ENCODE data around the gene CDH26. TPM values are rescaled to one million over a fixed set of nuclear protein-coding genes. Genes with fewer than 3 reads are reported as not detected.
A peak's percentile ranks its signal among the peaks of the same experiment; 100 is the strongest.

The CDH26 gene
- total and polyA plus RNA-seq, 5 experiments from 2014 or later, result 0.07 to 4.5 (median 4.3) TPM; not detected in 2

- H3K27ac Mint-ChIP-seq, result peak overlapping the region in 1 of 10 donors; percentile 13
- peaks cover 0 to 3% (median 0%) of the 10 kb centered on the region in 5 donors for H3K27me3 Mint-ChIP-seq
- POLR2A ChIA-PET, result no interaction called here
- H3K36me3 Mint-ChIP-seq, result peaks cover under 1 to 13% (median 3%) of the 10 kb centered on the region in 3 donors
- H3K9me3 Mint-ChIP-seq, result no peaks in the 10 kb centered on the region
- DNase-seq (no peak), ATAC-seq (no peak)
- peak overlapping the region in 4 of 10 donors; percentile 0 to 48 (median 10) for H3K4me3 Mint-ChIP-seq
- H3K4me1 Mint-ChIP-seq, result peaks cover 9 to 29% (median 24%) of the 10 kb centered on the region in 4 donors
Measured at GRCh38 chr20:60009826-60010616, 51.8 kb downstream of the CDH26 start.

- POLR2A ChIA-PET, result no interaction called here
- no peak for DNase-seq
- peaks cover 3 to 17% (median 9%) of the 10 kb centered on the region in 3 donors for H3K36me3 Mint-ChIP-seq
- peaks cover 0 to 3% (median 0%) of the 10 kb centered on the region in 5 donors for H3K27me3 Mint-ChIP-seq
- peak overlapping the region in 7 of 10 donors; percentile 19 to 63 (median 43) for H3K4me3 Mint-ChIP-seq
- peaks cover 9 to 29% (median 24%) of the 10 kb centered on the region in 4 donors for H3K4me1 Mint-ChIP-seq
- peaks cover 0 to 3% (median 0%) of the 10 kb centered on the region in 9 donors for H3K9me3 Mint-ChIP-seq
- H3K27ac Mint-ChIP-seq, result peak overlapping the region in 2 of 10 donors; percentile 13 to 67
- no peak for ATAC-seq
Measured at GRCh38 chr20:60010689-60011458, 52.7 kb downstream of the CDH26 start.

- Mint-ChIP-seq H3K36me3 (peaks cover 3 to 17% (median 17%) of the 10 kb centered on the region in 3 donors), H3K4me1 (peaks cover 9 to 29% (median 24%) of the 10 kb centered on the region in 4 donors), H3K27ac (peak overlapping the region in 5 of 10 donors; percentile 4 to 78 (median 51)), H3K9me3 (peaks cover 0 to 10% (median 0%) of the 10 kb centered on the region in 9 donors), H3K4me3 (peak overlapping the region in 9 of 10 donors; percentile 15 to 70 (median 43)), H3K27me3 (peaks cover 0 to 2% (median 0%) of the 10 kb centered on the region in 5 donors)
- ATAC-seq (peak in 1 of 2 donors; percentile 49), DNase-seq (peak in 1 of 10 donors; percentile 6)
- POLR2A ChIA-PET, result no interaction called here
Measured at GRCh38 chr20:60011512-60012507, 53.6 kb downstream of the CDH26 start.

GRCh38 chr20:60013296-60014139 lies 55.3 kb downstream of the CDH26 start:
- Mint-ChIP-seq H3K9me3 (peaks cover 2 to 23% (median 7%) of the 10 kb centered on the region in 9 donors), H3K4me3 (no peak overlapping the region), H3K27me3 (peaks cover 0 to 2% (median 0%) of the 10 kb centered on the region in 5 donors), H3K27ac (no peak overlapping the region), H3K4me1 (peaks cover 9 to 25% (median 24%) of the 10 kb centered on the region in 4 donors), H3K36me3 (peaks cover 5 to 23% (median 22%) of the 10 kb centered on the region in 3 donors)
- no peak for DNase-seq
- POLR2A ChIA-PET, result no interaction called here
- ATAC-seq, result no peak

DNA sequence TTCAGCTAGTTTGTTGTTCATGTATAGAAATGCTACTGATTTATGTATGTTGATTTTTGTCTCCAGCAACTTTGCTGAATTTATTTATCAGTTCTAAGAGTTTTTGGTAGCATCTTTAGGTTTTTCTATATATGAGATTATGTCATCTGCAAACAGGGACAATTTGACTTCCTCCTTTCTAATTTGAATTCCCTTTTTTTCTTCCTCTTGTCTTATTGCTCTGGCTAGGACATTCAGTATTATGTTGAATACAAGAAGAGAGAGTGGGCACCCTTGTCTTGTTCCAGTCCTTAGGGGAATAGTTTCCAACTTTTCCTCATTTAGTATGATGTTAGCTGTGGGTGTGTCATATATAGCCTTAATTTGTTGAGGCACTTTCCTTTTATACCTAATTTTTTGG lies 58.2 kb downstream of the CDH26 start:
- Mint-ChIP-seq H3K36me3 (peaks cover 12 to 37% (median 36%) of the 10 kb centered on the region in 3 donors), H3K4me1 (peaks cover 6 to 15% (median 11%) of the 10 kb centered on the region in 4 donors), H3K4me3 (no peak overlapping the region), H3K9me3 (peaks cover 2 to 34% (median 15%) of the 10 kb centered on the region in 9 donors), H3K27ac (no peak overlapping the region), H3K27me3 (no peaks in the 10 kb centered on the region)
- ATAC-seq (no peak), DNase-seq (no peak)
- POLR2A ChIA-PET, result no interaction called here

- H3K9me3 Mint-ChIP-seq, result peaks cover 2 to 34% (median 18%) of the 10 kb centered on the region in 9 donors
- no peaks in the 10 kb centered on the region for H3K27me3 Mint-ChIP-seq
- peaks cover 12 to 50% (median 37%) of the 10 kb centered on the region in 3 donors for H3K36me3 Mint-ChIP-seq
- no peak for DNase-seq
- no peak overlapping the region for H3K27ac Mint-ChIP-seq
- peaks cover 0 to 2% (median under 1%) of the 10 kb centered on the region in 4 donors for H3K4me1 Mint-ChIP-seq
- POLR2A ChIA-PET, result no interaction called here
- no peak overlapping the region for H3K4me3 Mint-ChIP-seq
- ATAC-seq, result no peak
Measured at GRCh38 chr20:60020251-60020650, 62.0 kb downstream of the CDH26 start.

GRCh38 chr20:60021104-60021503 lies 62.9 kb downstream of the CDH26 start:
- POLR2A ChIA-PET, result no interaction called here
- Mint-ChIP-seq H3K27me3 (no peaks in the 10 kb centered on the region), H3K27ac (peak overlapping the region in 1 of 10 donors; percentile 11), H3K9me3 (peaks cover 2 to 31% (median 15%) of the 10 kb centered on the region in 9 donors), H3K4me3 (no peak overlapping the region), H3K36me3 (peaks cover 12 to 47% (median 31%) of the 10 kb centered on the region in 3 donors), H3K4me1 (peaks cover 0 to 2% (median under 1%) of the 10 kb centered on the region in 4 donors)
- ATAC-seq (no peak), DNase-seq (no peak)

DNA sequence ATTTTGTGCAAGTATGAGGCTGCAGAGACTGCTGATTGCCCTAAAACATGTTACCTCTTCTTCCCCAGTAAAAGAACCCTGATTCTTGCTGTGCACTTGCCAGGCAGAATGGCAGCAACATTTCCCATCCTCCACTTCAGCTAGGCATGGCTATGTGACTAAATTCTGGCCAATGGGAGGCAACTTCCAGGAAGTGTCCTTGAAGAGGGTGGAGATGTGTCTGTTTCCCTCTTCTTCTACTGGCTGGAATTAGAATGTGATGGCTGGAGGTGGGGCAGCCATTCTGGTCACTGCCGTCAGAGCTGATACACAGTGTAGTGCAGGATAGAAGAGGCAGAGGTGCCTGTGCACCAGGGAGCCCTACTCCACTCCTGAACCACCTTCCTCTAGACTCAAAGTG lies 64.6 kb downstream of the CDH26 start:
- H3K27me3 Mint-ChIP-seq, result peaks cover 0 to 3% (median 0%) of the 10 kb centered on the region in 5 donors
- peaks cover 12 to 44% (median 30%) of the 10 kb centered on the region in 3 donors for H3K36me3 Mint-ChIP-seq
- no peak for DNase-seq
- H3K9me3 Mint-ChIP-seq, result peaks cover 2 to 20% (median 14%) of the 10 kb centered on the region in 9 donors
- POLR2A ChIA-PET, result no interaction called here
- H3K4me1 Mint-ChIP-seq, result peaks cover 0 to 2% (median under 1%) of the 10 kb centered on the region in 4 donors
- no peak overlapping the region for H3K4me3 Mint-ChIP-seq
- no peak for ATAC-seq
- no peak overlapping the region for H3K27ac Mint-ChIP-seq

- Mint-ChIP-seq H3K36me3 (peaks cover 6 to 31% (median 23%) of the 10 kb centered on the region in 3 donors), H3K4me3 (no peak overlapping the region), H3K4me1 (peaks cover 0 to 2% (median under 1%) of the 10 kb centered on the region in 4 donors), H3K27ac (peak overlapping the region in 3 of 10 donors; percentile 12 to 49 (median 26)), H3K9me3 (peaks cover 0 to 13% (median 4%) of the 10 kb centered on the region in 9 donors), H3K27me3 (peaks cover 0 to 3% (median 0%) of the 10 kb centered on the region in 5 donors)
- ATAC-seq, result no peak
- POLR2A ChIA-PET, result no interaction called here
- no peak for DNase-seq
Measured at GRCh38 chr20:60024245-60024644, 66.0 kb downstream of the CDH26 start.

- ATAC-seq, result no peak
- Mint-ChIP-seq H3K4me3 (no peak overlapping the region), H3K36me3 (peaks cover under 1 to 25% (median 18%) of the 10 kb centered on the region in 3 donors), H3K27me3 (peaks cover 0 to 3% (median 0%) of the 10 kb centered on the region in 5 donors), H3K27ac (peak overlapping the region in 1 of 10 donors; percentile 12), H3K4me1 (peaks cover 0 to 2% (median under 1%) of the 10 kb centered on the region in 4 donors), H3K9me3 (peaks cover 0 to 8% (median 0%) of the 10 kb centered on the region in 9 donors)
- POLR2A ChIA-PET, result no interaction called here
- DNase-seq, result no peak
Measured at GRCh38 chr20:60024801-60025200, 66.6 kb downstream of the CDH26 start.

- H3K9me3 Mint-ChIP-seq, result peaks cover 0 to 8% (median 0%) of the 10 kb centered on the region in 9 donors
- no peak for ATAC-seq
- POLR2A ChIA-PET, result no interaction called here
- peaks cover 0 to 2% (median under 1%) of the 10 kb centered on the region in 4 donors for H3K4me1 Mint-ChIP-seq
- peaks cover 0 to 3% (median 0%) of the 10 kb centered on the region in 5 donors for H3K27me3 Mint-ChIP-seq
- H3K27ac Mint-ChIP-seq, result no peak overlapping the region
- H3K4me3 Mint-ChIP-seq, result no peak overlapping the region
- H3K36me3 Mint-ChIP-seq, result peaks cover 0 to 24% (median 16%) of the 10 kb centered on the region in 3 donors
- no peak for DNase-seq
Measured at GRCh38 chr20:60026010-60026409, 67.8 kb downstream of the CDH26 start.
